Mammary epithelial cell (primary cell): ENCODE data around the gene ATP11C.

Experiments
- CTCF ChIP-seq, 2 donors: IDR thresholded peaks in 1 of 2; conservative IDR thresholded peaks in 1 of 2; 2 replicates each; pipeline ENCODE4 v1.5.1; 2011 to 2012; ENCODE audit warnings: inconsistent platforms in 2 of 2, low read length in 2 of 2, mild to moderate bottlenecking in 2 of 2, control low read depth in 1 of 2, low read depth in 1 of 2; ENCODE audit not compliant: insufficient read depth in 1 of 2; ENCODE audit errors: extremely low read depth in 1 of 2
- EZH2 ChIP-seq: IDR thresholded peaks from 2 replicates; pipeline ENCODE4 v1.6.1; 2012; ENCODE audit warnings: low read length, inconsistent platforms, borderline replicate concordance

GRCh38 chrX:139831017-139831416, 101.8 kb downstream of the ATP11C start:
- TF ChIP-seq CTCF (conservative IDR thresholded peaks at IDR 0.05 in 1 of 2, IDR thresholded peaks at IDR 0.05 in 1 of 2; ENCODE audit: extremely low read depth in 1 of 2, insufficient read depth in 1 of 2, low read depth in 1 of 2, low read length in 2 of 2): no peak
- no peak for TF ChIP-seq EZH2
